Measurements from ENCODE around the gene FREY1. TPM values are rescaled to one million over a fixed set of nuclear protein-coding genes. Genes with fewer than 3 reads are reported as not detected.
"Not testable (repeated sequence)": the region's sequence is repeated elsewhere in the genome, so short reads cannot be mapped to it uniquely, and the experiment has no call there.

The FREY1 gene
- total RNA-seq, 1 donor from 2014 or later: not detected

DNA sequence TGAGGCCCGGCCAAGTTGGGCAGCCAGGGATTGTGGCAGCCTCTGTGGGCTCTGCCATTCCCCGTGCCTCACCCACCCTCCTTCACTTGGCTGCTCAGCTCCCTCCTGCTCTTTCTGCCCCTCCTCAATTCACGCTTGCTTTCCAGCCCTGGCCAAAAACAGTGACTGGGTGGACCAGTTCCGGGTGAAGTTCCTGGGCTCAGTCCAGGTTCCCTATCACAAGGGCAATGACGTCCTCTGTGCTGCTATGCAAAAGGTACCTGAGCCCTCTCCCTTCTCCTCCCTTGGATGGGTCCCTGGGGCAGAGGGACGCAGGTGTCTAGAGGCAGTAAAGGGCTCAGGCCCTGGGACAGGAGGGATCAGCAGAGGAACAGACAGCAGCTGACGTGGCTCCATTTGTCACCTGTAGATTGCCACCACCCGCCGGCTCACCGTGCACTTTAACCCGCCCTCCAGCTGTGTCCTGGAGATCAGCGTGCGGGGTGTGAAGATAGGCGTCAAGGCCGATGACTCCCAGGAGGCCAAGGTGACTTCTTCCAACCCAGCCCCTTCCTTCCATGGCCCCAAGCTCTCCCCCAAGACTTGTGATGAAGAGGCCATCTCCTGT, 2.7 kb downstream of the FREY1 start:
- Histone ChIP-seq H3K27me3 (ENCODE audit: low read depth) (no peaks in the 10 kb centered on the region), H3K4me1 (peaks cover 23% of the 10 kb centered on the region), H3K36me3 (peaks cover 7% of the 10 kb centered on the region), H3K9me3 (replicated peaks) (no peaks in the 10 kb centered on the region), H3K27ac (replicated peaks) (no peak overlapping the region), H3K4me3 (no peak overlapping the region)
- intact Hi-C loops (cut with micrococcal nuclease): no loop called here
- no peak for DNase-seq
- TF ChIP-seq, protein P1, sequence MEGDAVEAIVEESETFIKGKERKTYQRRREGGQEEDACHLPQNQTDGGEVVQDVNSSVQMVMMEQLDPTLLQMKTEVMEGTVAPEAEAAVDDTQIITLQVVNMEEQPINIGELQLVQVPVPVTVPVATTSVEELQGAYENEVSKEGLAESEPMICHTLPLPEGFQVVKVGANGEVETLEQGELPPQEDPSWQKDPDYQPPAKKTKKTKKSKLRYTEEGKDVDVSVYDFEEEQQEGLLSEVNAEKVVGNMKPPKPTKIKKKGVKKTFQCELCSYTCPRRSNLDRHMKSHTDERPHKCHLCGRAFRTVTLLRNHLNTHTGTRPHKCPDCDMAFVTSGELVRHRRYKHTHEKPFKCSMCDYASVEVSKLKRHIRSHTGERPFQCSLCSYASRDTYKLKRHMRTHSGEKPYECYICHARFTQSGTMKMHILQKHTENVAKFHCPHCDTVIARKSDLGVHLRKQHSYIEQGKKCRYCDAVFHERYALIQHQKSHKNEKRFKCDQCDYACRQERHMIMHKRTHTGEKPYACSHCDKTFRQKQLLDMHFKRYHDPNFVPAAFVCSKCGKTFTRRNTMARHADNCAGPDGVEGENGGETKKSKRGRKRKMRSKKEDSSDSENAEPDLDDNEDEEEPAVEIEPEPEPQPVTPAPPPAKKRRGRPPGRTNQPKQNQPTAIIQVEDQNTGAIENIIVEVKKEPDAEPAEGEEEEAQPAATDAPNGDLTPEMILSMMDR (IDR thresholded peaks at IDR 0.05; ENCODE audit: borderline replicate concordance): no peak

DNA sequence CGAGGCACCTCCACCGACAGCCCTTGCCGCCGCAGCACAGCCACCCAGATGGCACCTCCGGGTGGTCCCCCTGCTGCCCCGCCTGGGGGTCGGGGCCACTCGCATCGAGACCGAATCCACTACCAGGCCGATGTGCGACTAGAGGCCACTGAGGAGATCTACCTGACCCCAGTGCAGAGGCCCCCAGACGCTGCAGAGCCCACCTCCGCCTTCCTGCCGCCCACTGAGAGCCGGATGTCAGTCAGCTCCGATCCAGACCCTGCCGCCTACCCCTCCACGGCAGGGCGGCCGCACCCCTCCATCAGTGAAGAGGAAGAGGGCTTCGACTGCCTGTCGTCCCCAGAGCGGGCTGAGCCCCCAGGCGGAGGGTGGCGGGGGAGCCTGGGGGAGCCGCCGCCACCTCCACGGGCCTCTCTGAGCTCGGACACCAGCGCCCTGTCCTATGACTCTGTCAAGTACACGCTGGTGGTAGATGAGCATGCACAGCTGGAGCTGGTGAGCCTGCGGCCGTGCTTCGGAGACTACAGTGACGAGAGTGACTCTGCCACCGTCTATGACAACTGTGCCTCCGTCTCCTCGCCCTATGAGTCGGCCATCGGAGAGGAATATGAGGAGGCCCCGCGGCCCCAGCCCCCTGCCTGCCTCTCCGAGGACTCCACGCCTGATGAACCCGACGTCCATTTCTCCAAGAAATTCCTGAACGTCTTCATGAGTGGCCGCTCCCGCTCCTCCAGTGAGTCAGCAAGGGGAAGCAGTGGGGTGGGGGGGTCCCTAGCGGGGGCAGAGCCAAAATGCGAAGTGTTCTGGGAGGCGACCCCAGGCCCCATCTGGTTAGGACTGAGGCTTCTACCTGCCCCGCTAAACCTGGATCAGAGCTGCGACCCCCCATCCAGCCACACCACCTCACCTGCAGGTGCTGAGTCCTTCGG, 4.4 kb downstream of the FREY1 start:
- Histone ChIP-seq H3K9me3 (replicated peaks) (no peaks in the 10 kb centered on the region), H3K36me3 (peaks cover 6% of the 10 kb centered on the region), H3K27me3 (ENCODE audit: low read depth) (no peaks in the 10 kb centered on the region), H3K4me3 (no peak overlapping the region), H3K4me1 (peaks cover 31% of the 10 kb centered on the region), H3K27ac (replicated peaks) (no peak overlapping the region)
- intact Hi-C loops (cut with micrococcal nuclease): no loop called here
- TF ChIP-seq, protein P1 (IDR thresholded peaks at IDR 0.05; ENCODE audit: borderline replicate concordance): no peak
- no peak for DNase-seq

DNA sequence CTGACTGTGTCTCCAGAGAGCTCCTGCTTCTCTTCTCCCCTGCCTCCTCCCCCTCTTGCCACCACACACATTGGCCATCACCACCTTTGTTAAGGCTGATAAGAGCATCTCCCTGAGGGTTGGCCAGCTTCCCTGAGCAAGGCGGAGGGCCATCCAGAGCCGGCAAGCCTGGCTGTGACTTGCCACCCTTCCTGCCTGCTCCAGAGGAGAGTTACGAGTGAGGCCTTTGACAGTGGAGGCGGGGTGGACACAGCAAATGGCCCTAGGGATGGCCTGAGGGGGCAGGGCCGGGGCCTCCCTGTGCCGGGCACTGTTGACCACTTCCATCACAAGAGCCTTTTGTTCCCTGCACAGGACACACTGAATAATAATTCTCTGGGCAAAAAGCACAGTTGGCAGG, 5.4 kb downstream of the FREY1 start:
- Histone ChIP-seq H3K27ac (replicated peaks) (no peak overlapping the region), H3K27me3 (ENCODE audit: low read depth) (no peaks in the 10 kb centered on the region), H3K9me3 (replicated peaks) (no peaks in the 10 kb centered on the region), H3K4me1 (peaks cover 31% of the 10 kb centered on the region), H3K36me3 (peaks cover 6% of the 10 kb centered on the region), H3K4me3 (no peak overlapping the region)
- TF ChIP-seq, protein P1 (IDR thresholded peaks at IDR 0.05; ENCODE audit: borderline replicate concordance): no peak
- intact Hi-C loops (cut with micrococcal nuclease): no loop called here
- no peak for DNase-seq

DNA sequence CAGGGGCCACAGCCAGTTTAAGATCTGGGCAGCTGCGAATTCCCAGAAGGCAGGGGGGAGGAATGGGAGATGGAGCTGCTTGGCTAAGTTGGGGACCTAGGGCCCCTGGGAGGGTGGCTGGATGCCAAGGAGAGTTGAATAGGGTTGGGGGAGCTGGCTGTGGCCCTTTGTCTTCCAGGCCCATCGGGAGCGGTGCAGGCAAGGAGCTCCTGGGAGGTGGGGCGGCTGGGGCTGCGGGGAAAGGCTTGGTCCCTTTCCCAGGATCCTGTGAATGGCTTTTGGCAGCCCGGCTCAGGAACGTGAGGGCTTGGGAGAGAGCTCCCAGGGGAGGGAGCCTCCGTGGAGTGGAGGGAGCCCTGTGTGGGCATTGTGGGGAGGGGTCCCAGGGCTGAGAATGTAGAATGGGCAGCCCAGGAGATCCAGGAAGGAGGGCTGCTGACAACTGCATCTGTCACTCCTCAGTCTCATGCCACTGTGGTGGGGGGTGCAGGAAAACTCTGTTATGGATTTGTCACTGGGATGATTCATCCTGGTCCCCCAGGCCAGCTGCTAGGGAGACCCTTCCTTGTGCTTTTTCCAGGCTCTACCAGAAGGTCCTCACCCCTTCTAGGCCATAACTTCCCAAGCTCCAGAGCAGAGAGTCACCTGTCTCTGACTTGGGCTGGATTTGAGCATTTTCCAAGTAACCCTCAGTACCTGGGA, 6.0 kb downstream of the FREY1 start:
- intact Hi-C loops (cut with micrococcal nuclease): no loop called here
- DNase-seq: no peak
- Histone ChIP-seq H3K27me3 (ENCODE audit: low read depth) (no peaks in the 10 kb centered on the region), H3K4me1 (peaks cover 31% of the 10 kb centered on the region), H3K36me3 (peaks cover 6% of the 10 kb centered on the region), H3K9me3 (replicated peaks) (no peaks in the 10 kb centered on the region), H3K4me3 (peak overlapping the region; percentile 73), H3K27ac (replicated peaks) (no peak overlapping the region)
- TF ChIP-seq, protein P1 (IDR thresholded peaks at IDR 0.05; ENCODE audit: borderline replicate concordance): no peak

DNA sequence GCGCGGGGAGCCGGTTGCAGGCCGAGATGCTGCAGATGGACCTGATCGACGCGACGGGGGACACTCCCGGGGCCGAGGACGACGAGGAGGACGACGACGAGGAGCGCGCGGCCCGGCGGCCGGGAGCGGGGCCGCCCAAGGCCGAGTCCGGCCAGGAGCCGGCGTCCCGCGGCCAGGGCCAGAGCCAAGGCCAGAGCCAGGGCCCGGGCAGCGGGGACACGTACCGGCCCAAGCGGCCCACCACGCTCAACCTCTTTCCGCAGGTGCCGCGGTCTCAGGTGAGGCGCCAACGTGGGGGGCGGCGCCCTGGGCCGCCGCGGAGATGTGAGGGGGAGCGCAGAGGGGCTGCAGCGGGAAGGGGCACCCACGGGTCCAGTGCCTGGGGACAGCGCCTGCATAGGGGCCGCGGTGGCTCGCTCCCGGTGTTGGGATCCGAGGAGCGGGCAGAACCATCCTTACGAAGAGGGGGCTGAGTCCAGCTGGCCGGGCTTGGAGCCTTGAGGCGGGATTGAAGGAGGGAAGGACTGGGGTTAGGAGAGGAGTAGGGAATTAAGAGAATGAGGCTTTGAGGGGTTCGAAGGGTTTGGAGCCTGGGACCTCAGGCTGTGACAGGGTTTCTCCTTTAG, 6.8 kb downstream of the FREY1 start:
- DNase-seq; H3K27me3 ChIP-seq (ENCODE audit: low read depth); H3K36me3 ChIP-seq; H3K9me3 ChIP-seq (replicated peaks); intact Hi-C loops (cut with micrococcal nuclease): not testable (repeated sequence)
- H3K27ac ChIP-seq (replicated peaks): peak overlapping the region; percentile 65
- peak overlapping the region; percentile 73 for H3K4me3 ChIP-seq
- peaks cover 31% of the 10 kb centered on the region for H3K4me1 ChIP-seq

All from left ventricle myocardium inferior (tissue), 1 donor.